ENCODE data around the gene NDE1.

DNA sequence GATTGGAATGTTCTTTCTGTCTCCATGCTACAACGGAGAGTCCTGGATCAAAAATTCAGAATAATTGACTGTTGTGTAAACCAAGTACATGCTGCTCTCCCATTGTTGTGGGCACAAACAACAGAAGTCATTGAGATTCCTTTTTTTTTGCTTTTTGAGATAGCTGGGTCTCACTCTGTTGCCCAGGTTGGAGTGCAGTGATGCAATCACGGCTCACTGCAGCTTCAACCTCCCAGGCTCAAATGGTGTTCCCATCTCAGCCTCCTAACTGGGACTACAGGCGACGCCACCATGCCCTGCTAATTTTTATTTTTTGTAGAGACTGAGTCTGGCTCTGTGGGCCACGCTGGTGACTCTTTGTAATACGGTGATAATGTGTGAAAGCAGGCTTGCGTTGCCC, 24.5 kb downstream of the NDE1 start:
- TF ChIP-seq POLR2AphosphoS5 (IDR thresholded peaks at IDR 0.05; ENCODE audit: insufficient read depth in 1 of 2, low read depth in 1 of 2): no peak
- no peak for TF ChIP-seq POLR2A (IDR thresholded peaks at IDR 0.05)
- TF ChIP-seq, protein P1, sequence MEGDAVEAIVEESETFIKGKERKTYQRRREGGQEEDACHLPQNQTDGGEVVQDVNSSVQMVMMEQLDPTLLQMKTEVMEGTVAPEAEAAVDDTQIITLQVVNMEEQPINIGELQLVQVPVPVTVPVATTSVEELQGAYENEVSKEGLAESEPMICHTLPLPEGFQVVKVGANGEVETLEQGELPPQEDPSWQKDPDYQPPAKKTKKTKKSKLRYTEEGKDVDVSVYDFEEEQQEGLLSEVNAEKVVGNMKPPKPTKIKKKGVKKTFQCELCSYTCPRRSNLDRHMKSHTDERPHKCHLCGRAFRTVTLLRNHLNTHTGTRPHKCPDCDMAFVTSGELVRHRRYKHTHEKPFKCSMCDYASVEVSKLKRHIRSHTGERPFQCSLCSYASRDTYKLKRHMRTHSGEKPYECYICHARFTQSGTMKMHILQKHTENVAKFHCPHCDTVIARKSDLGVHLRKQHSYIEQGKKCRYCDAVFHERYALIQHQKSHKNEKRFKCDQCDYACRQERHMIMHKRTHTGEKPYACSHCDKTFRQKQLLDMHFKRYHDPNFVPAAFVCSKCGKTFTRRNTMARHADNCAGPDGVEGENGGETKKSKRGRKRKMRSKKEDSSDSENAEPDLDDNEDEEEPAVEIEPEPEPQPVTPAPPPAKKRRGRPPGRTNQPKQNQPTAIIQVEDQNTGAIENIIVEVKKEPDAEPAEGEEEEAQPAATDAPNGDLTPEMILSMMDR (IDR thresholded peaks at IDR 0.05): no peak
